Endothelial cell of umbilical vein (primary cell): Measurements from ENCODE around the gene OPTN.

Experiments used
- EZH2 ChIP-seq: IDR thresholded peaks from 2 replicates; pipeline ENCODE4 v1.6.1; 2012; ENCODE audit warnings: borderline replicate concordance, low read depth, mild to moderate bottlenecking, moderate library complexity, low read length, inconsistent platforms; ENCODE audit not compliant: severe bottlenecking
- MYC ChIP-seq: IDR thresholded peaks from one replicate; pipeline ENCODE4 v1.6.1; 2011; ENCODE audit warnings: mild to moderate bottlenecking, low read depth, low read length
- POLR2AphosphoS5 ChIP-seq: IDR thresholded peaks from 2 replicates; pipeline ENCODE4 v1.6.1; 2012; ENCODE audit warnings: low read depth, mild to moderate bottlenecking, control low read depth, low read length, moderate library complexity; ENCODE audit not compliant: insufficient read depth
- TF ChIP-seq, protein P1 (sequence below), 2 donors: IDR thresholded peaks; 1 replicate in 1 of 2; 2 replicates in 1 of 2; pipeline ENCODE4 v1.5.1; 2011; ENCODE audit warnings: low read length in 2 of 2, mild to moderate bottlenecking in 2 of 2, moderate library complexity in 2 of 2, control low read depth in 1 of 2, inconsistent platforms in 1 of 2, low read depth in 1 of 2; ENCODE audit not compliant: insufficient read depth in 1 of 2; ENCODE audit errors: extremely low read depth in 1 of 2

DNA sequence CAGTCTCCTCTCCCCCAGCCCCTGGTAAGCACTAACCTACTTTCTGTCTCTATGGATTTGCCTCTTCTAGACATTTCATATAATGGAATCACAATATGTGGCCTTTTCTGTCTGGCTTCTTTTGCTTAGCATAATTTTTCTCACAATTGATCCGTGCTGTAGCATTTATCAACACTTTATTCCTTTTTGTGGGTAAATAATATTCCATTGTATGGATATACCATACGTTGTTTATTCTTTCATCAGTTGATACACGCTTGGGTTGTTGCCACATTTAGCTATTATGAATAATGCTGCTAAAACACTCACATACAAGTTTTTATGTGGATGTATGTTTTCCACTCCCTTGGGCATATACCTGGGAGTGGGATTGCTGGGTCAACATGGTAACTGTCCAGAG, 87.2 kb downstream of the OPTN start:
- TF ChIP-seq, protein P1, sequence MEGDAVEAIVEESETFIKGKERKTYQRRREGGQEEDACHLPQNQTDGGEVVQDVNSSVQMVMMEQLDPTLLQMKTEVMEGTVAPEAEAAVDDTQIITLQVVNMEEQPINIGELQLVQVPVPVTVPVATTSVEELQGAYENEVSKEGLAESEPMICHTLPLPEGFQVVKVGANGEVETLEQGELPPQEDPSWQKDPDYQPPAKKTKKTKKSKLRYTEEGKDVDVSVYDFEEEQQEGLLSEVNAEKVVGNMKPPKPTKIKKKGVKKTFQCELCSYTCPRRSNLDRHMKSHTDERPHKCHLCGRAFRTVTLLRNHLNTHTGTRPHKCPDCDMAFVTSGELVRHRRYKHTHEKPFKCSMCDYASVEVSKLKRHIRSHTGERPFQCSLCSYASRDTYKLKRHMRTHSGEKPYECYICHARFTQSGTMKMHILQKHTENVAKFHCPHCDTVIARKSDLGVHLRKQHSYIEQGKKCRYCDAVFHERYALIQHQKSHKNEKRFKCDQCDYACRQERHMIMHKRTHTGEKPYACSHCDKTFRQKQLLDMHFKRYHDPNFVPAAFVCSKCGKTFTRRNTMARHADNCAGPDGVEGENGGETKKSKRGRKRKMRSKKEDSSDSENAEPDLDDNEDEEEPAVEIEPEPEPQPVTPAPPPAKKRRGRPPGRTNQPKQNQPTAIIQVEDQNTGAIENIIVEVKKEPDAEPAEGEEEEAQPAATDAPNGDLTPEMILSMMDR (IDR thresholded peaks at IDR 0.05; ENCODE audit: extremely low read depth in 1 of 2, insufficient read depth in 1 of 2, low read depth in 1 of 2, low read length in 2 of 2): no peak
- TF ChIP-seq EZH2: no peak
- no peak for TF ChIP-seq POLR2AphosphoS5
- TF ChIP-seq MYC: no peak
